ENCODE measurements around the gene ACOX1. TPM values are rescaled to one million over a fixed set of nuclear protein-coding genes. Genes with fewer than 3 reads are reported as not detected.

The ACOX1 gene
- total and polyA plus RNA-seq, 2 of the 13 experiments (the other 11 are each of a cell fraction or from before 2014, with no cell fraction given) = 86.4 to 120 TPM

GRCh38 chr17:76026714-76027158 lies 47.8 kb upstream of the ACOX1 start (continued):
- TF ChIP-seq ZNF235 (CRISPR knock-in tag; IDR thresholded peaks at IDR 0.05; ENCODE audit: borderline replicate concordance) (0 out of 2 replicates have a peak, but pooled peaks have one; percentile 30), ZNF224 (CRISPR knock-in tag; IDR thresholded peaks at IDR 0.05) (0 out of 2 replicates have a peak, but pooled peaks have one; percentile 19), ZC3H13 (CRISPR knock-in tag; IDR thresholded peaks at IDR 0.05) (0 out of 2 replicates have a peak, but pooled peaks have one; percentile 6), HNRNPK (IDR thresholded peaks at IDR 0.05; ENCODE audit: low read depth, low read length, poor library complexity, severe bottlenecking) (peak; percentile 32), MIXL1 (CRISPR knock-in tag; IDR thresholded peaks at IDR 0.05) (no peak), ZNF598 (CRISPR knock-in tag; IDR thresholded peaks at IDR 0.05; ENCODE audit: borderline replicate concordance) (0 out of 2 replicates have a peak, but pooled peaks have one; percentile 40), HOXD1 (CRISPR knock-in tag; IDR thresholded peaks at IDR 0.05) (peak; percentile 1; the same call in 1 of the 2 replicates), IKZF5 (CRISPR knock-in tag; IDR thresholded peaks at IDR 0.05) (no peak), GATAD1 (CRISPR knock-in tag; IDR thresholded peaks at IDR 0.05) (no peak), GLI4 (CRISPR knock-in tag; IDR thresholded peaks at IDR 0.05; ENCODE audit: borderline replicate concordance) (peak; percentile 68; the same call in 1 of the 2 replicates), GATAD2A (CRISPR knock-in tag; IDR thresholded peaks at IDR 0.05) (no peak), ISX (CRISPR knock-in tag; conservative IDR thresholded peaks at IDR 0.05) (no peak), NBN (conservative IDR thresholded peaks at IDR 0.05) (no peak), SRY (CRISPR knock-in tag; IDR thresholded peaks at IDR 0.05) (peak; percentile 14; the same call in 1 of the 2 replicates), HES4 (CRISPR knock-in tag; IDR thresholded peaks at IDR 0.05; ENCODE audit: borderline replicate concordance) (peak; percentile 39; the same call in 1 of the 2 replicates), ZNF260 (CRISPR knock-in tag; IDR thresholded peaks at IDR 0.05; ENCODE audit: borderline replicate concordance, low read depth) (peak; percentile 13; the same call in 1 of the 2 replicates), ZNF296 (CRISPR knock-in tag; conservative IDR thresholded peaks at IDR 0.05) (no peak), HNF4A (CRISPR knock-in tag; IDR thresholded peaks at IDR 0.05) (peak; percentile 26; the same call in 1 of the 2 replicates), PCBP2 (optimal IDR thresholded peaks at IDR 0.05; ENCODE audit: low read depth, low read length, poor library complexity, severe bottlenecking) (no peak), ZNF572 (CRISPR knock-in tag; IDR thresholded peaks at IDR 0.05) (peak; percentile 60; the same call in 1 of the 2 replicates), DZIP1 (CRISPR knock-in tag; IDR thresholded peaks at IDR 0.05) (no peak; the same call in 1 of the 2 replicates)
